ENCODE results near the gene LINGO1.

DNA sequence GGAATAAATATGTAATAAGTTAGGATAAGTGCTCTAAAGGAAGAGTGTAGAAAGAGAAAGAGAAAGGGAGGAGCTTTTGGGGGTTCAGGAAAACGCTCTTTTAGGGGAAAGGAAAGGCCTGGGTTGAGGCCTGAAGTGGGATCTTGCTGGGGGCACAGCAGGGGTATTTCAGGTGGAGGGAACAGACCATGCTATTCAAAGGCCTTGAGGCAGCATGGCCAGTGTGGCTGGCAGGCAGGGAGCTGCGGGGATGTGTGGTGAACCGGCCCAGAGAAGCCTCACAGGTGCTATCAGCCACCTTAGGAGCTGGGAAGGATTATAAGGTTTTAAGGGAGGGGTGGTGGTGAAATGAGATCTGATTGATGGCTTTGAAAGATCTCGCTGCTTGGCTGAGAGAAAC lies 66.6 kb downstream of the LINGO1 start:
- TF ChIP-seq, protein P1, sequence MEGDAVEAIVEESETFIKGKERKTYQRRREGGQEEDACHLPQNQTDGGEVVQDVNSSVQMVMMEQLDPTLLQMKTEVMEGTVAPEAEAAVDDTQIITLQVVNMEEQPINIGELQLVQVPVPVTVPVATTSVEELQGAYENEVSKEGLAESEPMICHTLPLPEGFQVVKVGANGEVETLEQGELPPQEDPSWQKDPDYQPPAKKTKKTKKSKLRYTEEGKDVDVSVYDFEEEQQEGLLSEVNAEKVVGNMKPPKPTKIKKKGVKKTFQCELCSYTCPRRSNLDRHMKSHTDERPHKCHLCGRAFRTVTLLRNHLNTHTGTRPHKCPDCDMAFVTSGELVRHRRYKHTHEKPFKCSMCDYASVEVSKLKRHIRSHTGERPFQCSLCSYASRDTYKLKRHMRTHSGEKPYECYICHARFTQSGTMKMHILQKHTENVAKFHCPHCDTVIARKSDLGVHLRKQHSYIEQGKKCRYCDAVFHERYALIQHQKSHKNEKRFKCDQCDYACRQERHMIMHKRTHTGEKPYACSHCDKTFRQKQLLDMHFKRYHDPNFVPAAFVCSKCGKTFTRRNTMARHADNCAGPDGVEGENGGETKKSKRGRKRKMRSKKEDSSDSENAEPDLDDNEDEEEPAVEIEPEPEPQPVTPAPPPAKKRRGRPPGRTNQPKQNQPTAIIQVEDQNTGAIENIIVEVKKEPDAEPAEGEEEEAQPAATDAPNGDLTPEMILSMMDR (IDR thresholded peaks at IDR 0.05; ENCODE audit: extremely low read depth in 1 of 2, insufficient read depth in 1 of 2, low read depth in 1 of 2, low read length in 2 of 2), result no peak
- TF ChIP-seq POLR2AphosphoS5 (IDR thresholded peaks at IDR 0.05; ENCODE audit: insufficient read depth, low read depth, low read length) (no peak), POLR2A (IDR thresholded peaks at IDR 0.05; ENCODE audit: low read depth, low read length) (no peak), EZH2 (IDR thresholded peaks at IDR 0.05; ENCODE audit: borderline replicate concordance, low read depth, low read length, severe bottlenecking) (no peak), FOS (IDR thresholded peaks at IDR 0.05; ENCODE audit: borderline replicate concordance, insufficient read depth, low read length) (no peak), MAX (IDR thresholded peaks at IDR 0.05; ENCODE audit: insufficient read depth, insufficient read length) (no peak), GATA2 (IDR thresholded peaks at IDR 0.05; ENCODE audit: insufficient read depth, insufficient read length, low read depth, low read length) (no peak), MYC (IDR thresholded peaks at IDR 0.05; ENCODE audit: low read depth, low read length) (no peak), JUN (IDR thresholded peaks at IDR 0.05; ENCODE audit: borderline replicate concordance, insufficient read depth, insufficient read length, low read depth) (no peak)

All from endothelial cell of umbilical vein (primary cell).